Sciatic nerve (tissue), 2 donors: Measurements from ENCODE around the gene ECE1. TPM values are rescaled to one million over a fixed set of nuclear protein-coding genes. Genes with fewer than 3 reads are reported as not detected.
"Not testable (repeated sequence)": the region's sequence is repeated elsewhere in the genome, so short reads cannot be mapped to it uniquely, and the experiment has no call there.

ENCODE experiments used
- ATAC-seq: fragments of 200-7000 bp; cut with Tn5 transposase; one replicate; pipeline ENCODE4 v1.9.1; 2020; ENCODE audit warnings: mild to moderate bottlenecking, moderate library complexity
- DNase-seq: peaks from one replicate; pipeline ENCODE4 v3.0.0-alpha.2; 2020; ENCODE audit warnings: low spot score
- intact Hi-C: fragments of 100-400 bp; cut with DNase I; formaldehyde crosslinking; loops from one replicate; pipeline ENCODE4 v1.14.2; 2022
- total RNA-seq: library from RNA; stranded (reverse); fragmentation: NEBNext Ultra II Directional; extraction: Animal tissue kit (Norgen Biotek cat#: 25700); gene quantifications from one replicate; pipeline ENCODE4 v1.2.1, GENCODE V29; 2021
- donor health status: DM: no; HTN: no; CAD: no.
- donor health status: DM: no; HTN: no; CAD: no.

Gene ECE1
- total RNA-seq, 1 donor from 2014 or later: 117 TPM

- DNase-seq (no peak), ATAC-seq (no peak)
- intact Hi-C loops: no loop called here
Observed at GRCh38 chr1:21182181-21182731, 108.0 kb downstream of the ECE1 start.

DNA sequence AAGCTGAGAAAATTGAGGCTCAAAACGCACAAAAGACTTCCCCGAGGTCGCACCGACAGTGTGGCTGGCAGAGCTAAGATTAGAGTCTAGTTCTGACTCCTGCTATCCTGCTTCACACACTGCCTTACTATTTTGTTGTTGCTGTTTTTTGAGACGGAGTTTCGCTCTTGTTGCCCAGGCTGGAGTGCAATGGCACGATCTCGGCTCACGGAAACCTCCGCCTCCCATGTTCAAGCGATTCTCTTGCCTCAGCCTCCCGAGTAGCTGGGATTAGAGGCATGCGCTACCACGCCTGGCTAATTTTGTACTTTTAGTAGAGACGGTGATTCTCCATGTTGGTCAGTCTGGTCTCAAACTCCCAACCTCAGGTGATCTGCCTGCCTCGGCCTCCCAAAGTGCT lies 112.0 kb downstream of the ECE1 start:
- ATAC-seq, intact Hi-C loops: not testable (repeated sequence)
- peak; percentile 40 for DNase-seq

- intact Hi-C loops: no loop called here
- peak; percentile 100 for DNase-seq
- ATAC-seq: peak; percentile 98
Observed at GRCh38 chr1:21176586-21177555, 113.4 kb downstream of the ECE1 start, which contains the start of gene EIF4G3. Gene EIF4G3, minus strand, starts transcription at chr1:21176897. Its CDS starts 174,155 bp downstream, at chr1:21002742.

- ATAC-seq: no peak
- intact Hi-C loops: no loop called here
- peak; percentile 71 for DNase-seq
Observed at GRCh38 chr1:21175670-21176581, 114.3 kb downstream of the ECE1 start.

- ATAC-seq (no peak), DNase-seq (no peak)
- intact Hi-C loops: no loop called here
Observed at GRCh38 chr1:21175324-21175669, 115.0 kb downstream of the ECE1 start.

- ATAC-seq: no peak
Observed at GRCh38 chr1:21174654-21175323, 115.5 kb downstream of the ECE1 start.

GRCh38 chr1:21174230-21174629 lies 116.0 kb downstream of the ECE1 start:
- DNase-seq: no peak
- no peak for ATAC-seq
- intact Hi-C loops: no loop called here

More at GRCh38 chr1:21174654-21175323, 115.5 kb downstream of the ECE1 start:
- no peak for DNase-seq
- intact Hi-C loops: no loop called here

DNA sequence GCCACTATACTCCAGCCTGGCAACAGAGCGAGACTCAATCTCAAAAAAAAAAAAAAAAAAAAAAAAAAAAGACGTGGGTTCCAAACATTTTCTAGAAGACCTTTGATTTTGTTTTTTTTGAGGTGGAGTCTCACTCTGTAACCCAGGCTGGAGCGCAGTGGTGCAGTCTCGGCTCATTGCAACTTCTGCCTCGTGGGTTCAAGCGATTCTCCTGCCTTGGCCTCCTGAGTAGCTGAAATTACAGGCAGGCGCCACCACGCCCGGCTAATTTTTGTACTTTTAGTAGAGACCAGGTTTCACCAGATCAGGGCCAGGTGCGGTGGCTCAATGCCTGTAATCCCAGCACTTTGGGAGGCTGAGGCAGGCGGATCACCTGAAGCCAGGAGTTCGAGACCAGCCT lies 117.2 kb downstream of the ECE1 start:
- intact Hi-C loops, ATAC-seq, DNase-seq: not testable (repeated sequence)

DNA sequence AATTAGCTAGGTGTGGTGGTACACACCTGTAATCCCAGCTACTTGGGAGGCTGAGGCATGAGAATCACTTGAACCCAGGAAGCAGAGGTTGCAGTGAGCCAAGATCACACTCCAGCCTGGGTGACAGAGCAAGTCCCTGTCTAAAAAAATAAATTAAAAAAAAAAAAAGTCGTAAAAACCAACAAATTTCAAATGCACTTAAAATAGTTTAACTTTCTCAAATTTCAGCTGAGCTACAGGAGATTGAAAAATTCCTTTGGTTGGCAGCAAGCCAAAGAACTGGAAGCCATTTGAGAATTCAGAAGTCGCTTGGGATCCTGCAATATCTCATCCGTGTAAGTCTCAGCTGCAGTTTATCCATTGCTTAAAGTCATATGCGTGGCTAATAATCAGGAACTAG lies 119.4 kb downstream of the ECE1 start:
- DNase-seq, ATAC-seq, intact Hi-C loops: not testable (repeated sequence)

GRCh38 chr1:21168444-21168843 lies 121.8 kb downstream of the ECE1 start:
- no peak for DNase-seq
- ATAC-seq: no peak
- intact Hi-C loops: no loop called here

Other genes with a start within 250 kb of the ECE1 start
- 67.7 TPM for gene EIF4G3, start 113.6 kb downstream of the ECE1 start, total RNA-seq
- 4.7 TPM for gene NBPF3, start 149.7 kb upstream of the ECE1 start, total RNA-seq
- 14.6 TPM for gene ALPL, start 219.0 kb upstream of the ECE1 start, total RNA-seq